CD14-positive monocyte (primary cell): ENCODE data around the gene TTLL7. TPM values are rescaled to one million over a fixed set of nuclear protein-coding genes. Genes with fewer than 3 reads are reported as not detected.

ENCODE experiments used
- DNase-seq, 3 donors: peaks; one replicate each; pipeline ENCODE4 v3.0.0-alpha.2; 2011 to 2022
- H2AFZ ChIP-seq: 2 replicates; pipeline ENCODE4 v1.6.0; 2012; ENCODE audit warnings: mild to moderate bottlenecking, low read depth, low read length, inconsistent platforms; ENCODE audit not compliant: insufficient read depth, poor library complexity, severe bottlenecking
- H3K27ac ChIP-seq, 2 donors: 1 replicate in 1 of 2; 2 replicates in 1 of 2; pipeline ENCODE4 v1.5.1; 2012 to 2013; ENCODE audit warnings: low read length in 2 of 2, control low read depth in 1 of 2, inconsistent platforms in 1 of 2, low read depth in 1 of 2, mild to moderate bottlenecking in 1 of 2
- H3K27me3 ChIP-seq, 2 donors: one replicate each; pipeline versions ENCODE4 v1.6.0 to v1.6.1; 2011 to 2013; ENCODE audit warnings: low read length in 2 of 2; ENCODE audit not compliant: control insufficient read depth in 2 of 2, insufficient read depth in 2 of 2
- H3K36me3 ChIP-seq, 2 donors: replicated peaks in 1 of 2; 1 replicate in 1 of 2; 2 replicates in 1 of 2; pipeline versions ENCODE4 v1.5.1 to v1.6.1; 2012 to 2013; ENCODE audit warnings: low read length in 2 of 2, control low read depth in 1 of 2, inconsistent platforms in 1 of 2, mild to moderate bottlenecking in 1 of 2; ENCODE audit not compliant: insufficient read depth in 2 of 2, control insufficient read depth in 1 of 2
- H3K4me1 ChIP-seq, 2 donors: 1 replicate in 1 of 2; 2 replicates in 1 of 2; pipeline versions ENCODE4 v1.5.1 to v1.6.1; 2012 to 2013; ENCODE audit warnings: low read length in 2 of 2, control low read depth in 1 of 2, inconsistent platforms in 1 of 2, mild to moderate bottlenecking in 1 of 2, moderate library complexity in 1 of 2; ENCODE audit not compliant: insufficient read depth in 2 of 2, control insufficient read depth in 1 of 2
- H3K4me2 ChIP-seq: replicated peaks from 2 replicates; pipeline ENCODE3; 2012; ENCODE audit warnings: low read length, moderate library complexity, mild to moderate bottlenecking; ENCODE audit not compliant: poor library complexity, severe bottlenecking; ENCODE audit errors: extremely low read depth
- H3K4me3 ChIP-seq, 3 experiments: fragments of 200-600 bp in 1 of 3; sonication (generic) in 1 of 3; replicated peaks in 1 of 3; 1 replicate in 2 of 3; 2 replicates in 1 of 3; pipeline ENCODE4 v1.5.1; 2011 to 2013; ENCODE audit warnings: low read length in 3 of 3, mild to moderate bottlenecking in 3 of 3, control low read depth in 2 of 3, low read depth in 2 of 3, inconsistent platforms in 1 of 3, moderate library complexity in 1 of 3
- H3K79me2 ChIP-seq: 2 replicates; pipeline ENCODE4 v1.6.0; 2012; ENCODE audit warnings: mild to moderate bottlenecking, control low read depth, inconsistent platforms, low read length, moderate library complexity; ENCODE audit not compliant: insufficient read depth
- H3K9ac ChIP-seq: 2 replicates; pipeline ENCODE4 v1.6.0; 2017; ENCODE audit warnings: low read length, mild to moderate bottlenecking; ENCODE audit not compliant: insufficient read depth, poor library complexity, severe bottlenecking
- H3K9me3 ChIP-seq, 2 donors: replicated peaks in 1 of 2; 1 replicate in 1 of 2; 2 replicates in 1 of 2; pipeline versions ENCODE4 v1.5.1 to v1.6.1; 2012 to 2013; ENCODE audit warnings: low read length in 2 of 2, control low read depth in 1 of 2; ENCODE audit not compliant: control insufficient read depth in 1 of 2, insufficient read depth in 1 of 2
- H4K20me1 ChIP-seq: 2 replicates; pipeline ENCODE4 v1.6.0; 2012; ENCODE audit warnings: mild to moderate bottlenecking, low read length, control low read depth, moderate library complexity; ENCODE audit not compliant: insufficient read depth
- H3K27ac Mint-ChIP-seq, 7 donors: one replicate each; pipeline ENCODE4 v1.8.0; 2020; ENCODE audit warnings: mild to moderate bottlenecking in 7 of 7, mixed read lengths in 7 of 7, moderate library complexity in 6 of 7, inconsistent platforms in 2 of 7
- H3K27me3 Mint-ChIP-seq, 3 donors: one replicate each; pipeline ENCODE4 v1.8.0; 2021 to 2022; ENCODE audit warnings: low read depth in 3 of 3, mild to moderate bottlenecking in 3 of 3, mixed read lengths in 3 of 3, moderate library complexity in 3 of 3, inconsistent platforms in 1 of 3
- H3K36me3 Mint-ChIP-seq, 2 donors: one replicate each; pipeline ENCODE4 v1.8.0; 2020; ENCODE audit warnings: mixed read lengths in 2 of 2, inconsistent platforms in 1 of 2, mild to moderate bottlenecking in 1 of 2
- H3K4me1 Mint-ChIP-seq: one replicate; pipeline ENCODE4 v1.8.0; 2020; ENCODE audit warnings: mild to moderate bottlenecking, mixed read lengths
- H3K4me3 Mint-ChIP-seq, 2 donors: one replicate each; pipeline ENCODE4 v1.8.0; 2020; ENCODE audit warnings: mild to moderate bottlenecking in 2 of 2, mixed read lengths in 2 of 2, moderate library complexity in 1 of 2
- H3K9me3 Mint-ChIP-seq, 7 donors: one replicate each; pipeline ENCODE4 v1.8.0; 2020 to 2022; ENCODE audit warnings: mixed read lengths in 7 of 7, mild to moderate bottlenecking in 6 of 7, moderate library complexity in 6 of 7, inconsistent platforms in 2 of 7
- WGBS: methylation state at CpG from one replicate; pipeline ENCODE4 v1.1.5; 2013; ENCODE audit warnings: missing lambda C conversion rate; ENCODE audit not compliant: insufficient coverage; 5-methylcytosine and 5-hydroxymethylcytosine counted together
- intact Hi-C, 2 donors: fragments of 100-400 bp; cut with micrococcal nuclease; formaldehyde crosslinking; loops; one replicate each; pipeline versions ENCODE4 v1.15.0 to v1.15.1; 2023
- polyA plus RNA-seq, 3 donors: library from polyadenylated mRNA; depleted of rRNA in 1 of 3; unstranded in 2 of 3; stranded (reverse) in 1 of 3; fragments of 300-500 nt in 2 of 3; fragments of >200 nt in 1 of 3; fragmentation: Illumina TruSeq in 2 of 3; gene quantifications; 1 replicate in 2 of 3; 2 replicates in 1 of 3; pipeline ENCODE4 v1.2.3, GENCODE V29; 2012 to 2021
- TF ChIP-seq, protein P1 (sequence below): fragments of 200-600 bp; IDR thresholded peaks from one replicate; pipeline ENCODE4 v1.8.0; 2022; ENCODE audit warnings: antibody characterized with exemption, mild to moderate bottlenecking

TTLL7 gene
- polyA plus RNA-seq, 3 donors = 0.12 to 0.69 TPM; not detected in 1

DNA sequence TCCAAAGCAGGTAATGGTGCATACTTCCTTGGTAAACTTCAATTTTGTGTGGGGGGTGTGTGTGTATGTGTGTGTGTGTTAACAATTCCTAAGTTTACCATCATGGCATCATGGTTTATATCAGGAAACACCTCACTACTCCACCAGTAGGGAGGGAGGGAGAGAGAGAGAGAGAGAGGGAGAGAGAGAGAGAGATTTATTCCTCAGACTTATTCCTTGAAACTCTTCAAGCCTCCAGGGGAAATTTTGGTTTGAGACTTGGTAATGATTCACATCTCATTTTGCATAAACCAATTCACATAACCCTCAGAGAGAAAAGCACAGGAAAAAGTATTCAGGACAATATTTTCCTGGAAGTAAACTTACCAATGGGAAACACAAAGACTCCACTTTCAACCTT is 115.0 kb downstream of the TTLL7 start:
- no peak for DNase-seq
- H3K4me3 Mint-ChIP-seq = no peak overlapping the region
- intact Hi-C loops = no loop called here
- Histone ChIP-seq H2AFZ (no peak overlapping the region), H3K27ac (no peak overlapping the region), H3K9me3 (no peaks in the 10 kb centered on the region), H4K20me1 (no peaks in the 10 kb centered on the region), H3K36me3 (no peaks in the 10 kb centered on the region), H3K4me2 (no peak overlapping the region), H3K79me2 (no peaks in the 10 kb centered on the region), H3K27me3 (no peaks in the 10 kb centered on the region), H3K9ac (no peak overlapping the region), H3K4me3 (no peak overlapping the region), H3K4me1 (no peaks in the 10 kb centered on the region)
- H3K4me1 Mint-ChIP-seq = no peaks in the 10 kb centered on the region
- H3K27ac Mint-ChIP-seq = peak overlapping the region in 1 of 7 donors; percentile 34
- no peaks in the 10 kb centered on the region for H3K36me3 Mint-ChIP-seq
- TF ChIP-seq, protein P1, sequence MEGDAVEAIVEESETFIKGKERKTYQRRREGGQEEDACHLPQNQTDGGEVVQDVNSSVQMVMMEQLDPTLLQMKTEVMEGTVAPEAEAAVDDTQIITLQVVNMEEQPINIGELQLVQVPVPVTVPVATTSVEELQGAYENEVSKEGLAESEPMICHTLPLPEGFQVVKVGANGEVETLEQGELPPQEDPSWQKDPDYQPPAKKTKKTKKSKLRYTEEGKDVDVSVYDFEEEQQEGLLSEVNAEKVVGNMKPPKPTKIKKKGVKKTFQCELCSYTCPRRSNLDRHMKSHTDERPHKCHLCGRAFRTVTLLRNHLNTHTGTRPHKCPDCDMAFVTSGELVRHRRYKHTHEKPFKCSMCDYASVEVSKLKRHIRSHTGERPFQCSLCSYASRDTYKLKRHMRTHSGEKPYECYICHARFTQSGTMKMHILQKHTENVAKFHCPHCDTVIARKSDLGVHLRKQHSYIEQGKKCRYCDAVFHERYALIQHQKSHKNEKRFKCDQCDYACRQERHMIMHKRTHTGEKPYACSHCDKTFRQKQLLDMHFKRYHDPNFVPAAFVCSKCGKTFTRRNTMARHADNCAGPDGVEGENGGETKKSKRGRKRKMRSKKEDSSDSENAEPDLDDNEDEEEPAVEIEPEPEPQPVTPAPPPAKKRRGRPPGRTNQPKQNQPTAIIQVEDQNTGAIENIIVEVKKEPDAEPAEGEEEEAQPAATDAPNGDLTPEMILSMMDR = no peak
- no peaks in the 10 kb centered on the region for H3K27me3 Mint-ChIP-seq
- peaks cover under 1 to 5% (median 2%) of the 10 kb centered on the region in 7 donors for H3K9me3 Mint-ChIP-seq

DNA sequence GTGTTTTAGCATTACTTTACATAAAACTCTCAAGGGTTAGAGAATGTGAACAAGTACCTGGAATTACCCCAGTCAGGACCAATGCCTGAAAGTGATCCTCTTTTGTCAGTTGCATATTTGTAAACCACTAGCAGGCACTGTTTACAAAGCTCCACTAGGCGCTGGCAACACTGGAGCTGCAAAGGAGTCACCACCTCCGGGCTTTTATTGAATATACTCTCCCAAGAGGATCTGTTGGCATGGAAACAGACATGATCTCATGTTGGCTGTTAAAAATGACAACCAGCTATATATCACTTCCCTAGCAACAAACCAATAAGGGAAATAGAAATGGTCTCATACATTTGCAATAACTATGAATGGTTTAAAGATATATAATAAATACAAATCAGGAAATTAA is 116.0 kb downstream of the TTLL7 start:
- Histone ChIP-seq H3K27me3 (no peaks in the 10 kb centered on the region), H3K9ac (no peak overlapping the region), H3K4me1 (no peaks in the 10 kb centered on the region), H3K79me2 (no peaks in the 10 kb centered on the region), H3K4me2 (no peak overlapping the region), H3K9me3 (no peaks in the 10 kb centered on the region), H2AFZ (no peak overlapping the region), H3K36me3 (no peaks in the 10 kb centered on the region), H3K27ac (no peak overlapping the region), H4K20me1 (no peaks in the 10 kb centered on the region), H3K4me3 (no peak overlapping the region)
- H3K27ac Mint-ChIP-seq = no peak overlapping the region
- no peaks in the 10 kb centered on the region for H3K27me3 Mint-ChIP-seq
- no peaks in the 10 kb centered on the region for H3K36me3 Mint-ChIP-seq
- intact Hi-C loops = no loop called here
- H3K9me3 Mint-ChIP-seq = peaks cover 0 to 1% (median 0%) of the 10 kb centered on the region in 7 donors
- TF ChIP-seq, protein P1 = no peak
- DNase-seq = no peak
- no CpG with 5 or more reads among the region's 2 CpGs for WGBS
- no peaks in the 10 kb centered on the region for H3K4me1 Mint-ChIP-seq
- no peak overlapping the region for H3K4me3 Mint-ChIP-seq
